ENCODE data around the gene HSPA4. TPM values are rescaled to one million over a fixed set of nuclear protein-coding genes. Genes with fewer than 3 reads are reported as not detected.
A peak's percentile ranks its signal among the peaks of the same experiment; 100 is the strongest.

HSPA4 gene
- total and polyA plus RNA-seq, 2 of the 4 experiments (the other 2 are of a cell fraction), result 34.9 to 120 TPM

DNA sequence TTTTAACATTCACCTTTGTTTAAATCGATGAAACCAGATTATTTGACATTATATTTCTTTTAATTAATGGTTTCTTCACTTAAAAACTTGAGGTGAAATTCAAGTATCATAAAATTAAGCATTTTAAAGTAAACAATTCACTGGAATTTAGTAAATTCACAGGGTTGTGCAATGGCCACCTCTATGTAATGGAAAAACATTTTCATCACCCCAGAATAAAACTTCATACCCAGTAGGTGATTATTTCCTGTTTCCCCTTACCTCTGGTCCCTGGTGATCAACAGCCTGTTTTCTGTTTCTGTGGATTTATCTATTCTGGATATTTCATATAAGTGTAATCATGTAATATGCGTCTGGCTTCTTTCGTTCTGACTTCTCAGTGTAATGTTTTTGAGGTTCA, 27.2 kb downstream of the HSPA4 start:
- no peak overlapping the region for H3K9ac ChIP-seq (ENCODE audit: low read depth, low read length)
- H3K79me1 ChIP-seq (ENCODE audit: low read depth in 1 of 2, low read length in 2 of 2), result peaks cover 16 to 56% of the 10 kb centered on the region in 2 experiments; a peak in 3 of 4 replicates
- no peak overlapping the region for H2BK15ac ChIP-seq (ENCODE audit: low read depth, low read length)
- H3K27ac ChIP-seq (ENCODE audit: insufficient read depth, low read length), result no peak overlapping the region
- dilution Hi-C loops (cut with HindIII; ENCODE audit: low sequenced_read_pairs, unreplicated experiment) (no loop called here), in situ Hi-C loops (cut with MboI; ENCODE audit: low sequenced_read_pairs) (no loop called here), intact Hi-C loops (cut with micrococcal nuclease) (no loop called here)
- TF ChIP-seq CEBPB (IDR thresholded peaks at IDR 0.05; ENCODE audit: low read depth, low read length) (peak; percentile 68), RCOR1 (IDR thresholded peaks at IDR 0.05; ENCODE audit: insufficient replicate concordance, low read length) (no peak)
- H3K56ac ChIP-seq (ENCODE audit: extremely low read depth, insufficient read depth, low read length), result no peak overlapping the region
- no peak overlapping the region for H3K4ac ChIP-seq (ENCODE audit: low read depth, low read length)
- H2BK120ac ChIP-seq (ENCODE audit: low read depth, low read length), result no peak overlapping the region
- H3K9me1 ChIP-seq (ENCODE audit: insufficient read depth, low read length), result no peaks in the 10 kb centered on the region
- H2AFZ ChIP-seq (replicated peaks; ENCODE audit: low read length, poor library complexity), result no peak overlapping the region
- CTCF ChIA-PET, result no interaction called here
- H3K4me2 ChIP-seq (ENCODE audit: low read depth, low read length), result no peak overlapping the region
- H2BK20ac ChIP-seq (ENCODE audit: low read depth, low read length), result no peak overlapping the region
- H3K4me3 ChIP-seq (ENCODE audit: insufficient read depth, low read depth, low read length), result no peak overlapping the region
- H4K20me1 ChIP-seq (ENCODE audit: insufficient read depth, low read length), result peaks cover 36% of the 10 kb centered on the region
- no TSS peak for BruUV-seq (replicated peaks)
- no peaks in the 10 kb centered on the region for H3K9me3 ChIP-seq (ENCODE audit: control insufficient read depth, insufficient read depth, low read length)
- no peak overlapping the region for H3K14ac ChIP-seq (replicated peaks; ENCODE audit: low read depth, low read length)
- H3K4me1 ChIP-seq (ENCODE audit: control insufficient read depth, insufficient read depth, low read length), result peaks cover 9% of the 10 kb centered on the region
- H3K23ac ChIP-seq (ENCODE audit: low read depth, low read length), result no peak overlapping the region
- peaks cover 8% of the 10 kb centered on the region; the same call in 1 of the 2 replicates for H3K36me3 ChIP-seq (ENCODE audit: control insufficient read depth, insufficient read depth, low read length)
- POLR2A ChIA-PET (ENCODE audit: unreplicated experiment), result no interaction called here
- H4K91ac ChIP-seq (ENCODE audit: insufficient read depth, low read depth, low read length), result no peak overlapping the region
- no peak overlapping the region for H4K5ac ChIP-seq (ENCODE audit: low read depth, low read length)
- no peak overlapping the region for H2AK5ac ChIP-seq (ENCODE audit: low read depth, low read length)
- H2BK5ac ChIP-seq (ENCODE audit: low read depth, low read length, poor library complexity, severe bottlenecking), result no peak overlapping the region
- DNase-seq (no peak), ATAC-seq (ENCODE audit: low read depth) (no peak)
- no peaks in the 10 kb centered on the region for H3K27me3 ChIP-seq (ENCODE audit: control insufficient read depth, insufficient read depth, low read length)
- H4K8ac ChIP-seq (ENCODE audit: low read depth in 2 of 2, low read length in 2 of 2), result no peak overlapping the region
- H2AK9ac ChIP-seq (replicated peaks; ENCODE audit: low read depth, low read length, poor library complexity), result no peak overlapping the region
- no CpG with 5 or more reads among the region's 3 CpGs for WGBS, 2 experiments (ENCODE audit: extremely low coverage in 2 of 2, insufficient read length in 1 of 2)
- no peak overlapping the region for H3K18ac ChIP-seq (ENCODE audit: low read depth, low read length)
